ENCODE results near the gene GIMAP2.
A peak's percentile ranks its signal among the peaks of the same experiment; 100 is the strongest.
"Not testable (repeated sequence)": the region's sequence is repeated elsewhere in the genome, so short reads cannot be mapped to it uniquely, and the experiment has no call there.

Gene GIMAP2

DNA sequence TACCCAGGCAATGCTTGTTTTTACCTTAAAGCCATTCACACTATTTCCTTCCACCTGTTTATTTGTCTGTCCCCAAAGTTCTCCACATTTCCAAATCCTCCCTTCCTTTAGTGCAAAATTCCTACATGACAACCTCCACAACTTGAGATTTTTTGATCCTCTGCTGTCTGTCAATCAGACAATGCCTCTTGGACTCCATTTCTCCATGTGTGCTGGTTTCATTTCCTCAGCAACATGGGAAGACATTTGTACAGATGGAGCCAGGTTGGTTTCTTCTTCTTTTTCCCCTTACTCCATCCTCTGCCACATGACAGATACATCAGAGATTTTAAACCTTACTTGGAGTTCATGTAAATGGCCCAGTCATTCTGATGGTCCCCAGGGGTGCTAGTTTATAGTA is 19.1 kb upstream of the GIMAP2 start:
- Mint-ChIP-seq H3K27ac (peak overlapping the region; percentile 31 to 99), H3K9me3 (peaks cover 8 to 16% of the 10 kb centered on the region in 2 donors), H3K27me3 (no peaks in the 10 kb centered on the region), H3K4me1 (peaks cover 87% of the 10 kb centered on the region), H3K4me3 (peak overlapping the region; percentile 43 to 76)
- no peak for ATAC-seq
- no peak for DNase-seq

DNA sequence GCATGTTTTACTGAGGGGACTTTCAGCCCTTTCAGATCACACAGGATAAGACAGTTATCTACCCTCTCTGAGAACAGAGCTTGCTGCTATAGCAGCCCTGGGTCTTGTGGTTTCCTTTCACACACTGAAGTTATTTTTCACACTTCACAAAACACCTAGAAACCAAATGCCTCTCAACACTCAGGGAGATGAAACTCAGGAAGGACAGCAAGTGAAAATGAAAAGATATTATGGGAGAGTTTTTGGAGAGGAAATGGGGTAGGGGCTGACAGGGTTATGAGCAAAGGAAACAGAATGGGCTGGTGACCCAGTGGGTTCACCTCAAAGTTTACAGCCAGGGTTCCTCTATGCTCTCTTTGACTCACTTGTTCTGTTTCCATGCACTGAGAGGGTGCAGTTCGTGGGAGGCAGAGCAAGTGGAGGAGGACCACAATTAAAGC is 17.0 kb upstream of the GIMAP2 start:
- Mint-ChIP-seq H3K27ac (peak overlapping the region; percentile 96 to 99), H3K27me3 (no peaks in the 10 kb centered on the region), H3K4me3 (peak overlapping the region; percentile 2 to 71), H3K4me1 (peaks cover 82% of the 10 kb centered on the region), H3K9me3 (peaks cover 16 to 21% of the 10 kb centered on the region in 2 donors)
- ATAC-seq, result peak; percentile 86
- DNase-seq, result peak; percentile 67 to 85

DNA sequence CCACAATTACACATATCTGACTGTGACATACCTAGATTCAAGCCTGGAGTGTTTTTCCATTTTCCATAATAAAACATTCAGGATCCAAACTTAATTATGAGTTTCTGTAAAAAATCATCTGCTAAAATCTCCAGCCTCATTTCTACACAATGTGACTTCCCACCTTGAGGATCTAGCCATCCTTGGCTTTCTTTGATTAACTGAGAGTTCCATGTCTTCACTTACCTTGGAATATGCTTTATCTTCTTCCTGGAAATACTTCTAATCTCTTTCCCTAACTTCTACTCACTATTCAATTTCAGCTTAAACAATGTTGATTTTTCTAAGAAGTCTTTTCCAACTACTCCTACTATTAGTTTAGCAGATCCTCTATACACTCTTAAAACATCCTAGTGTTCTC is 16.5 kb upstream of the GIMAP2 start:
- DNase-seq, result no peak
- peaks cover 15 to 21% of the 10 kb centered on the region in 2 donors for H3K9me3 Mint-ChIP-seq
- H3K4me3 Mint-ChIP-seq, result peak overlapping the region in 1 of 2 donors; percentile 71
- H3K27ac Mint-ChIP-seq, result peak overlapping the region in 1 of 2 donors; percentile 87
- no peaks in the 10 kb centered on the region for H3K27me3 Mint-ChIP-seq
- ATAC-seq, result no peak
- peaks cover 77% of the 10 kb centered on the region for H3K4me1 Mint-ChIP-seq

DNA sequence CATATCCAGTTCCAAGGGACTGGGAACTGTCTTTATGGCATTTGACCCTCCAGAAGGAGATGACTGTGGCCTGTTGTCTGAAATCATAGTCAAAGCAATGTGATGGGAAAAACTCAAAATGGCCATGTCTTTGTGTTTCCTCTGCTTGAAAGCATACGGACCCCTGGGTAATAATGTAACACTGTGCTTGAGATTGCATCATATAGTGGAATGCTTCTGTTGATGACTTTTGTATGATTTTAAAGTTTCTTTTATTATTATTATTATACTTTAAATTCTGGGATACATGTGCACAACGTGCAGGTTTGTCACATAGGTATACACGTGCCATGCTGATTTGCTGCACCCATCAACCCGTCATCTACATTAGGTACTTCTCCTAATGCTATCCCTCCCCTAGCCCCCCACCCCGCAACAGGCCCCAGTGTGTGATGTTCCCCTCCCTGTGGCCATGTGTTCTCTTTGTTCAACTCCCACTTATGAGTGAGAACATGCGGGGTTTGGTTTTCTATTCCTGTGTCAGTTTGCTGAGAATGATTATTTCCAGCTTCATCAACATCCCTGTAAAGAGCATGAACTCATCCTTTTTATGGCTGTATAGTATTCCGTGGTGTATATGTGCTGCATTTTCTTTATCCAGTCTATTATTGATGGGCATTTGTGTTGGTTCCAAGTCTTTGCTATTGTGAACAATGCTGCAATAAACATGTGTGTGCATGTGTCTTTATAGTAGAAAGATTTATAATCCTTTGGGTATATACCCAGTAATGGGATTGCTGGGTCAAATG is 13.5 kb upstream of the GIMAP2 start:
- not testable (repeated sequence) for H3K27ac Mint-ChIP-seq, H3K4me3 Mint-ChIP-seq, DNase-seq, ATAC-seq, H3K27me3 Mint-ChIP-seq
- H3K4me1 Mint-ChIP-seq, result peaks cover 71% of the 10 kb centered on the region
- peaks cover 12 to 21% of the 10 kb centered on the region in 2 donors for H3K9me3 Mint-ChIP-seq

DNA sequence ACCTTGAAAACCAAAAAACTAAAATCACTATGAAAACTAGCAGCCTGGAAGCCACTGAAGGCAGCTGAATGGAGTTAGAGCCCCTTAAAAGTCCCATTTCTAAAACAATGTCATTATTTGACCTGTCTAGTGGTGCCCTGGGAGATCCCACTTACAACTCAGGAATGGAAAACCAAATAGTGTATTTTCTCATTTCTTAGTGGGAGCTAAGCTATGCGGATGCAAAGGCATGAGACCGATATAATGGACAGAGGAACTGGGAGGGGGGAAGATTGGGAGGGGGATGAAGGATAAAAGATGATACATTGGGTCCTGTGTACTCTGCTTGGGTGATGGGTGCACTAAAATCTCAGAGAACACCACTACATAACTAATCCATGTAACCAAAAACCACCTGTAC is 9.8 kb upstream of the GIMAP2 start:
- peak overlapping the region in 1 of 2 donors; percentile 4 for H3K27ac Mint-ChIP-seq
- H3K4me1 Mint-ChIP-seq, result peaks cover 73% of the 10 kb centered on the region
- no peak for ATAC-seq
- H3K27me3 Mint-ChIP-seq, result no peaks in the 10 kb centered on the region
- H3K9me3 Mint-ChIP-seq, result peaks cover 10 to 38% of the 10 kb centered on the region in 2 donors
- peak overlapping the region; percentile 8 to 17 for H3K4me3 Mint-ChIP-seq
- DNase-seq, result no peak

DNA sequence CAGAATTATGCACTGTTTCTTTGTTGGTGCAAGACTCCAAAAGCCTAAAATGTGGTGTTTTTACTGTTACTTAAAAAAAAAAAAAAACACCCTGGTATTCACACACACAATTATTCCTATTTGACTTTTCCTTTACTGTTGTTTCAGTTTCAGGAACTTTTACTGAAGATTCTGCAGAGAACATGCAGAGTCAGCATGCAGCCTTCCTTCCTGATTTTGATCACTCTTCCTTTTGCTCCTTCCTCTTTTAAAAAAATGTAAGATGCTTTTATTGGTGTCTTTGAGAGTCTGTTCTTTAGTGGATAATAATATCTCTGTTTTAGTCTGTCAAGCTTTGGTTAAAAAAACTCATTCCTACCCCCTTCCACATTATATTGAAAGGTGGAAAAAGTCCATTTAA is 9.2 kb upstream of the GIMAP2 start:
- not testable (repeated sequence) for ATAC-seq, H3K27me3 Mint-ChIP-seq, DNase-seq
- Mint-ChIP-seq H3K4me1 (peaks cover 73% of the 10 kb centered on the region), H3K4me3 (peak overlapping the region; percentile 78 to 82), H3K9me3 (peaks cover 13 to 43% of the 10 kb centered on the region in 2 donors), H3K27ac (peak overlapping the region; percentile 43 to 75)

DNA sequence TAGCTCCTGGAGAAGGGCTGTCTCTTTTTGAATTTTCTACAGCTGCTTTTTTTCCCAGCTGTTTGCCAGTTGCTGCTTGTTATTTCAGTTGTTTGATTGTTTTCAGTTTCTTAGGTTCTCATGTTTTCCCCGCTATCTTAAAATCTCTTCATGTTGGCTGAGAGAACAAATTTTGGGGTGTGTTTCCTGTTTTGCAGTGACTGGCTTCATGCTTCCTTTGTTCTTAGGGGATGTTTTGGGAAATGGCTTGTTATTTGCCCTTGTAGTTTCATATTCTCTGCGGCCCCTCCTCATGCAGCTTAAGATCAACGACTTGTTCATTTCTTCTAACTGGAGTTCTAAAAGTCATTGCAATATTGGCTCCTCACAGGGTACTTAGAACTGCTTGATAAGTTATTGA is 8.7 kb upstream of the GIMAP2 start:
- peaks cover 73% of the 10 kb centered on the region for H3K4me1 Mint-ChIP-seq
- peaks cover 13 to 48% of the 10 kb centered on the region in 2 donors for H3K9me3 Mint-ChIP-seq
- peak; percentile 33 for ATAC-seq
- peak overlapping the region; percentile 43 to 75 for H3K27ac Mint-ChIP-seq
- peak overlapping the region; percentile 78 to 82 for H3K4me3 Mint-ChIP-seq
- H3K27me3 Mint-ChIP-seq, DNase-seq: not testable (repeated sequence)

DNA sequence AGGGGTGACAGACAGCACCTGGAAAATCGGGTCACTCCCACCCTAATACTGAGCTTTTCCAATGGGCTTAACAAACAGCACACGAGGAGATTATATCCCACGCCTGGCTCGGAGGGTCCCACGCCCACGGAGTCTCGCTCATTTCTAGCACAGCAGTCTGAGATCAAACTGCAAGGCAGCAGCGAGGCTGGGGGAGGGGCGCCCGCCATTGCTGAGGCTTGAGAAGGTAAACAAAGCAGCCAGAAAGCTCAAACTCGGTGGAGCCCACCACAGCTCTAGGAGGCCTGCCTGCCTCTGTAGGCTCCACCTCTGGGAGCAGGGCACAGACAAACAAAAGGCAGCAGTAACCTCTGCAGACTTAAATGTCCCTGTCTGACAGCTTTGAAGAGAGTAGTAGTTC is 6.9 kb upstream of the GIMAP2 start:
- ATAC-seq, DNase-seq, H3K27me3 Mint-ChIP-seq: not testable (repeated sequence)
- peak overlapping the region; percentile 53 to 78 for H3K4me3 Mint-ChIP-seq
- H3K4me1 Mint-ChIP-seq, result peaks cover 74% of the 10 kb centered on the region
- H3K9me3 Mint-ChIP-seq, result peaks cover 26 to 49% of the 10 kb centered on the region in 2 donors
- H3K27ac Mint-ChIP-seq, result peak overlapping the region; percentile 2 to 67

DNA sequence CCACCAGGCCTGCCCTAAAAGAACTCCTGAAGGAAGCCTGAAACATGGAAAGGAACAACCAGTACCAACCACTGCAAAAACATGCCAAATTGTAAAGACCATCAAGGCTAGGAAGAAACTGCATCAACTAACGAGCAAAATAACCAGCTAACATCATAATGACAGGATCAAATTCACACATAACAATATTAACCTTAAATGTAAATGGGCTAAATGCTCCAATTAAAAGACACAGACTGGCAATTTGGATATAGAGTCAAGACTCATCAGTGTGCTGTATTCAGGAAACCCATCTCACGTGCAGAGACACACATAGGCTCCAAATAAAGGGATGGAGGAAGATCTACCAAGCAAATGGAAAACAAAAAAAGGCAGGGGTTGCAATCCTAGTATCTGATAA is 5.1 kb upstream of the GIMAP2 start:
- Mint-ChIP-seq H3K9me3 (peaks cover 26 to 49% of the 10 kb centered on the region in 2 donors), H3K4me1 (peaks cover 84% of the 10 kb centered on the region), H3K4me3 (peak overlapping the region in 1 of 2 donors; percentile 33)
- not testable (repeated sequence) for H3K27me3 Mint-ChIP-seq, H3K27ac Mint-ChIP-seq, ATAC-seq, DNase-seq

DNA sequence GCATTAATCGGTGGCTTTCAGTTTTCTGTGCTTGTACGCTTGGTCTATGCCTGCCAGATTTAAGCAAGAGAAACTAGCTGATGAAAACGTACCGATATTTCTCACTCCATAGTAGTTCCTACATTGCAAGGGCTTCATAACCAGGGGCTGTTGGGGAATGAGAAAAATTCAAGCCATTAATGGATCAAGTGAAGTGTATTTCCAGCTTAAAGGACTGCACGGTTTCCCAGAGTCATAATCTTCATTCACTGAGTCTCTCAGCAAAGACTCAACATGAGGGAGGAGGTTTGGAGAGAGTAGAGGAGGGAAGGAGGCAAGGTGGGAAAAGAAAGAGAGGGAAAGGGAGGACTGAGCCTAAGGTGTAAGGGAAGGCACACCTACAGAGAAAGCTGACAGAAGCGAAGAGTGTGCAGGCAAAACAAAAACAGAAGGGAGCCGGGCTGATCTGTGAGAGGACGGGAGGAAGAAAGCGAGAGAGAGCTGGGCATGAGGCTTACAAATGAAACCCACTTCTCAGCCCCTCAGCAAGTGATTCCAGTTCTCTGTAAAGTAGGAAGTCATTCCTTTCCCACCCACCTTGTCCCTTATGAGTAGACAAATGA is 625 bp downstream of the GIMAP2 start:
- Mint-ChIP-seq H3K27me3 (no peaks in the 10 kb centered on the region), H3K4me1 (peaks cover 69% of the 10 kb centered on the region), H3K4me3 (peak overlapping the region; percentile 83 to 99), H3K27ac (peak overlapping the region; percentile 83 to 98), H3K9me3 (peaks cover 38 to 47% of the 10 kb centered on the region in 2 donors)
- ATAC-seq, result peak; percentile 53
- no peak for DNase-seq

DNA sequence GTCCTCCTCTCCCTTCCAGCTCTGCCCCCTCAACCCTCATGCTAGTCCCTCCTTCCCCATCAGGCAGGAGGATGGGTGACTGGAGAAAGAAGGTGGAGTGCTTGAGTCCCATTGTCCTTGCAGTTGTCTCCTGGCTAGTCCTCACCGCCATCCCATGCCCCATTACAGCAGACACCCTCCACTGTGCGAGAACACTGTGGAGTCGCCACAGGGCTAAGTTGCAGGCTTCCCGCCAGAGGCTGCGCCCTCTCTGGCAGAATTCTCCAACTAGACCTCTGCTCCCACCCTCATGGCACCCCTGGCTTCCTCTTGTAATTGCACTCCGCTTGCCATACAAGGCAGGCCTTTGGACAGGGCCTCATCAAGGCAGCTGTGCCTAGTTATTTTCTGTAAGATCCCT is 3.1 kb downstream of the GIMAP2 start:
- H3K4me3 Mint-ChIP-seq, result peak overlapping the region; percentile 64 to 99
- no peaks in the 10 kb centered on the region for H3K27me3 Mint-ChIP-seq
- peak overlapping the region; percentile 85 to 94 for H3K27ac Mint-ChIP-seq
- peaks cover 36 to 47% of the 10 kb centered on the region in 2 donors for H3K9me3 Mint-ChIP-seq
- H3K4me1 Mint-ChIP-seq, result peaks cover 51% of the 10 kb centered on the region
- ATAC-seq (no peak), DNase-seq (no peak)

DNA sequence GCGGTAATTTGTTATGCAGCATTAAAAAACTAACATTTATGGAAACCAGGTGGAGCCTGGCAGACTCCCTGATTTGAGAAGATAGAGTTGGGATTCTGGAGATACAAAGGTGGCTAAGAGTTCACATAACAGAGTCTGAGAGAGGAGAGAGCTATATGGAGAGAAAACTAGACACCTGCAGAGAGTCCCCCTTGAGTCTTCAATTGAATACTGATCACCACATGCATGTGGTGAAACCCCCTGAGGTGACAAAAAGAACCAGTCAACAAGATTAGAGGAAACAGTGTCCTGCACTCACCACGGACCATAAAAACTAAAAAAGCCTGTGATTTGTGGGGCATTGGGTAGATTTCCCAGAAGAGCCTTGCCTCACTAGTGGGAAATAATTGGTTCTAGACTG is 10.1 kb downstream of the GIMAP2 start:
- H3K27ac Mint-ChIP-seq, result no peak overlapping the region
- no peaks in the 10 kb centered on the region for H3K27me3 Mint-ChIP-seq
- DNase-seq, result no peak
- ATAC-seq, result peak; percentile 37
- H3K4me1 Mint-ChIP-seq, result no peaks in the 10 kb centered on the region
- peaks cover 64 to 72% of the 10 kb centered on the region in 2 donors for H3K9me3 Mint-ChIP-seq
- no peak overlapping the region for H3K4me3 Mint-ChIP-seq

DNA sequence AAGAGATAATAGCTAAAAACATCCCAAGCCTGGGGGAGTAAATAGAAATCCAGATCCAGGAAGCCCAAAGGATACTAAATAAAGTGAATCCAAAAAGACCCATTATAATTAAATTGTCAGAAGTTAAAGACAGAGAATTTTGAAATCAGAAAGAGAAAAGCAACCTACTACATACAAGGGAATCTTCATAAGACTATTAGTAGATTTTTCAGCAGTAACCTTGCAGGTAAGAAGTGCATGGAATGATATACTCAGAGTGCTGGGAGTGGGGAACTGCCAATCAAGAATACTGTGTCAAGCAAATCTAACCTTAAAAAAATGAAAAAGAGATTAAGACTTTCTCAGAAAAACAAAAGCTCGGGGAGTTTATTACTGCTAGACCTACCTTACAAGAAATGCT is 17.7 kb downstream of the GIMAP2 start:
- no peaks in the 10 kb centered on the region for H3K27me3 Mint-ChIP-seq
- no peak for DNase-seq
- no peak overlapping the region for H3K4me3 Mint-ChIP-seq
- peak overlapping the region in 1 of 2 donors; percentile 10 for H3K27ac Mint-ChIP-seq
- H3K4me1 Mint-ChIP-seq, result no peaks in the 10 kb centered on the region
- no peak for ATAC-seq
- peaks cover 63 to 83% of the 10 kb centered on the region in 2 donors for H3K9me3 Mint-ChIP-seq

DNA sequence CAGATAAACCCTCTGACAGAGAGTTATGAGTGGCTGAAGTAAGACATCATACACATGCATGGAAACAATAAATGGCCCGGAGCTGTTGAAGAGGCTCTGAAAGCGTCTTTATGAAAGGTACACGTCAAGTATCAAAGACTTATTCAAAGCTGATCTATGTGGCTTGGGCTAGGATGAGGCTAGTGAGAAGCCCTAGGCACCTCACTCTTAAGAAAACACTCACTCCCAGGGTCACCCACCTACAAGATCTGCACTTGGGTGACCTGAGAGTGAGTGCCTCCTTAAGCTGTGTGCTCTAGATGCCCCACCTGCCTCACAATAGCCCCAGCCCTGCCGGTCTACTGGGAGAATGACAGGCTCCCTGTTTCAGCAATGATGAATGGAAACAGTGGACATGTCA is 29.8 kb downstream of the GIMAP2 start:
- H3K27me3 Mint-ChIP-seq, result no peaks in the 10 kb centered on the region
- H3K27ac Mint-ChIP-seq, result peak overlapping the region; percentile 89 to 97
- H3K4me1 Mint-ChIP-seq, result peaks cover 53% of the 10 kb centered on the region
- H3K4me3 Mint-ChIP-seq, result peak overlapping the region; percentile 82 to 92
- H3K9me3 Mint-ChIP-seq, result peaks cover 15 to 18% of the 10 kb centered on the region in 2 donors
- no peak for DNase-seq
- peak; percentile 60 for ATAC-seq

DNA sequence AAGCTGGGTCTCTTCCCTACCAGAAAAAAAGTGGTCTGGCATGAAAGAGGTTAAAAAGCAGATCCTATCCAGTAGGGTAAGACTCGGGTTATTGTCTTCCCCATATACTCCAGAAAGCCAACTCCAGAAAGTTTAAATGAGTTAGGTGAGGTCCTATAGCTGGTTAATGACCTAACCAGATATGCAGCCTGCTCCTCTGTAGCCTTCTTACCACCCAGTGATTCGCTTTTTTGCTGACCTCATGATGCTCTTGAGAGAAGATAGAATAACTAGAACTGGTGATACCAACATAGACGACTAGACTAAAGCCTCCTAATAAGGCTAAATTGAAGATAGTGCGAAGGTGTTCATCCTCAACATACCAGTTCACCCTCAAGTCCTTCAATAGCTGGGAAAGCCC is 30.2 kb downstream of the GIMAP2 start:
- H3K9me3 Mint-ChIP-seq, result peaks cover 15 to 18% of the 10 kb centered on the region in 2 donors
- peaks cover 58% of the 10 kb centered on the region for H3K4me1 Mint-ChIP-seq
- H3K27me3 Mint-ChIP-seq, result no peaks in the 10 kb centered on the region
- ATAC-seq, result peak; percentile 48
- DNase-seq, result no peak
- peak overlapping the region; percentile 89 to 97 for H3K27ac Mint-ChIP-seq
- peak overlapping the region; percentile 82 to 92 for H3K4me3 Mint-ChIP-seq

DNA sequence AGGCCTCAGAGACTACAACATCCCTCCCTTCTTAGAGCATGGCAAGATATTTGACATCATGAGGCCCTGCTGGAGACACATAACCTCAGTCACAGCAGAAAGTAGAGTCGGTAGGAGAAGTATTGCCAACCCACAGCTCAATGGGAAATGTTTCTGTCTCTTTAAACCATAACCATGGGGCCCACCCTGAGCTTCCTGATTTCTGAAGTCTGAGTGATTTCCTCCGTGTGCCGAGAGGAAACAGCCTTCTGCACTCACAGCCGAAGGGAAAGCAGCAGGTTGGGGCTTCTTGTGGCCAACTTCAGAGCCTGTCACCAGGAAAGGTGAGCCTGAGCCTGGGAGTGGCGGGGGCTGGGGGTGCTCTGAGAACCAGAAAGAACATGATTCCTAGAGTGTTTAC is 30.9 kb downstream of the GIMAP2 start, which contains the start of gene GIMAP1:
GIMAP1 (plus strand) TSS at position 246 of the 400 bp plus-strand sequence. CDS start 2,435 bp downstream, outside the sequence.
- DNase-seq, result peak; percentile 34 to 57
- ATAC-seq, result peak; percentile 87
- H3K27me3 Mint-ChIP-seq, result no peaks in the 10 kb centered on the region
- peaks cover 15 to 18% of the 10 kb centered on the region in 2 donors for H3K9me3 Mint-ChIP-seq
- peaks cover 64% of the 10 kb centered on the region for H3K4me1 Mint-ChIP-seq
- H3K27ac Mint-ChIP-seq, result peak within 1 kb of the TSS; percentile 89 to 97
- peak within 1 kb of the TSS; percentile 82 to 92 for H3K4me3 Mint-ChIP-seq

Data from stimulated activated naive CD8-positive, alpha-beta T cell treated with anti-CD3 and anti-CD28 coated beads, Interleukin-15, amount 100 ng/mL, for 72 hours (primary cell).